GM12891 (cell line): ENCODE results near the gene LSM2.

Experiments used
- POLR2A ChIP-seq: IDR thresholded peaks from 2 replicates; pipeline ENCODE4 v1.6.1; 2011; ENCODE audit warnings: low read depth, low read length, control low read depth
- TAF1 ChIP-seq: IDR thresholded peaks from 2 replicates; pipeline ENCODE4 v1.6.1; 2011; ENCODE audit warnings: low read depth, low read length, control low read depth

GRCh38 chr6:31799781-31800180 lies 7.0 kb downstream of the LSM2 start:
- TF ChIP-seq POLR2A (no peak), TAF1 (no peak)
